ENCODE measurements around the gene RAP2A.
A peak's percentile ranks its signal among the peaks of the same experiment; 100 is the strongest.

The RAP2A gene

GRCh38 chr13:97433727-97434396 lies at the start of gene RAP2A:
RAP2A (plus strand) TSS chr13:97434169; CDS start chr13:97434471, 302 bp downstream.
- peak within 1 kb of the TSS; percentile 91 for H3K9ac ChIP-seq (ENCODE audit: low read length)
- H3K9me3 ChIP-seq (ENCODE audit: control insufficient read depth, insufficient read depth, low read depth, low read length): no peaks in the 10 kb centered on the region
- peaks cover 4% of the 10 kb centered on the region; the same call in 1 of the 2 replicates for H3K4me1 ChIP-seq (ENCODE audit: control insufficient read depth, insufficient read depth, low read length)
- no peaks in the 10 kb centered on the region for H3K27me3 ChIP-seq (ENCODE audit: control insufficient read depth, insufficient read depth, low read length)
- H3K27ac ChIP-seq (ENCODE audit: low read depth, low read length): no peak within 1 kb of the TSS; the same call in 1 of the 2 replicates
- H3K36me3 ChIP-seq (ENCODE audit: control insufficient read depth, insufficient read depth, low read length): peaks cover 14% of the 10 kb centered on the region
- peak within 1 kb of the TSS; percentile 99 for H3K4me3 ChIP-seq (ENCODE audit: low read depth, low read length)

GRCh38 chr13:97384371-97384770 lies 49.6 kb upstream of the RAP2A start:
- H3K4me3 ChIP-seq (ENCODE audit: low read depth, low read length): no peak overlapping the region
- no peak overlapping the region for H3K27ac ChIP-seq (ENCODE audit: low read depth, low read length)

GRCh38 chr13:97385146-97385545 lies 48.8 kb upstream of the RAP2A start:
- H3K9ac ChIP-seq (ENCODE audit: low read length): no peak overlapping the region
- H3K27me3 ChIP-seq (ENCODE audit: control insufficient read depth, insufficient read depth, low read length): no peaks in the 10 kb centered on the region
- no peak overlapping the region for H3K4me3 ChIP-seq (ENCODE audit: low read depth, low read length)
- H3K36me3 ChIP-seq (ENCODE audit: control insufficient read depth, insufficient read depth, low read length): no peaks in the 10 kb centered on the region
- H3K4me1 ChIP-seq (ENCODE audit: control insufficient read depth, insufficient read depth, low read length): no peaks in the 10 kb centered on the region
- H3K27ac ChIP-seq (ENCODE audit: low read depth, low read length): no peak overlapping the region
- H3K9me3 ChIP-seq (ENCODE audit: control insufficient read depth, insufficient read depth, low read depth, low read length): no peaks in the 10 kb centered on the region

More at GRCh38 chr13:97384371-97384770, 49.6 kb upstream of the RAP2A start:
- H3K9me3 ChIP-seq (ENCODE audit: control insufficient read depth, insufficient read depth, low read depth, low read length): no peaks in the 10 kb centered on the region
- H3K36me3 ChIP-seq (ENCODE audit: control insufficient read depth, insufficient read depth, low read length): no peaks in the 10 kb centered on the region
- H3K4me1 ChIP-seq (ENCODE audit: control insufficient read depth, insufficient read depth, low read length): no peaks in the 10 kb centered on the region
- H3K27me3 ChIP-seq (ENCODE audit: control insufficient read depth, insufficient read depth, low read length): no peaks in the 10 kb centered on the region
- H3K9ac ChIP-seq (ENCODE audit: low read length): no peak overlapping the region

GRCh38 chr13:97385854-97386253 lies 48.1 kb upstream of the RAP2A start:
- H3K4me3 ChIP-seq (ENCODE audit: low read depth, low read length): no peak overlapping the region
- no peaks in the 10 kb centered on the region for H3K9me3 ChIP-seq (ENCODE audit: control insufficient read depth, insufficient read depth, low read depth, low read length)
- no peaks in the 10 kb centered on the region for H3K36me3 ChIP-seq (ENCODE audit: control insufficient read depth, insufficient read depth, low read length)
- no peaks in the 10 kb centered on the region for H3K27me3 ChIP-seq (ENCODE audit: control insufficient read depth, insufficient read depth, low read length)
- H3K9ac ChIP-seq (ENCODE audit: low read length): no peak overlapping the region
- H3K4me1 ChIP-seq (ENCODE audit: control insufficient read depth, insufficient read depth, low read length): no peaks in the 10 kb centered on the region
- no peak overlapping the region for H3K27ac ChIP-seq (ENCODE audit: low read depth, low read length)

- H3K9me3 ChIP-seq (ENCODE audit: control insufficient read depth, insufficient read depth, low read depth, low read length): no peaks in the 10 kb centered on the region
- H3K4me1 ChIP-seq (ENCODE audit: control insufficient read depth, insufficient read depth, low read length): no peaks in the 10 kb centered on the region
- no peaks in the 10 kb centered on the region for H3K36me3 ChIP-seq (ENCODE audit: control insufficient read depth, insufficient read depth, low read length)
- H3K27ac ChIP-seq (ENCODE audit: low read depth, low read length): no peak overlapping the region
- no peak overlapping the region for H3K9ac ChIP-seq (ENCODE audit: low read length)
- H3K27me3 ChIP-seq (ENCODE audit: control insufficient read depth, insufficient read depth, low read length): no peaks in the 10 kb centered on the region
- no peak overlapping the region for H3K4me3 ChIP-seq (ENCODE audit: low read depth, low read length)
These were observed 47.0 kb upstream of the RAP2A start for GRCh38 chr13:97386801-97387484.

GRCh38 chr13:97387485-97387839 lies 46.5 kb upstream of the RAP2A start:
- H3K9me3 ChIP-seq (ENCODE audit: control insufficient read depth, insufficient read depth, low read depth, low read length): no peaks in the 10 kb centered on the region
- H3K27ac ChIP-seq (ENCODE audit: low read depth, low read length): no peak overlapping the region
- H3K9ac ChIP-seq (ENCODE audit: low read length): no peak overlapping the region
- no peaks in the 10 kb centered on the region for H3K36me3 ChIP-seq (ENCODE audit: control insufficient read depth, insufficient read depth, low read length)
- no peaks in the 10 kb centered on the region for H3K27me3 ChIP-seq (ENCODE audit: control insufficient read depth, insufficient read depth, low read length)
- H3K4me3 ChIP-seq (ENCODE audit: low read depth, low read length): no peak overlapping the region
- H3K4me1 ChIP-seq (ENCODE audit: control insufficient read depth, insufficient read depth, low read length): no peaks in the 10 kb centered on the region

GRCh38 chr13:97387890-97388289 lies 46.1 kb upstream of the RAP2A start:
- Histone ChIP-seq H3K4me1 (ENCODE audit: control insufficient read depth, insufficient read depth, low read length) (no peaks in the 10 kb centered on the region), H3K27ac (ENCODE audit: low read depth, low read length) (no peak overlapping the region), H3K9me3 (ENCODE audit: control insufficient read depth, insufficient read depth, low read depth, low read length) (no peaks in the 10 kb centered on the region), H3K27me3 (ENCODE audit: control insufficient read depth, insufficient read depth, low read length) (no peaks in the 10 kb centered on the region), H3K36me3 (ENCODE audit: control insufficient read depth, insufficient read depth, low read length) (no peaks in the 10 kb centered on the region), H3K9ac (ENCODE audit: low read length) (no peak overlapping the region), H3K4me3 (ENCODE audit: low read depth, low read length) (no peak overlapping the region)

GRCh38 chr13:97388373-97388772 lies 45.6 kb upstream of the RAP2A start:
- no peaks in the 10 kb centered on the region for H3K9me3 ChIP-seq (ENCODE audit: control insufficient read depth, insufficient read depth, low read depth, low read length)
- H3K27ac ChIP-seq (ENCODE audit: low read depth, low read length): no peak overlapping the region
- no peaks in the 10 kb centered on the region for H3K4me1 ChIP-seq (ENCODE audit: control insufficient read depth, insufficient read depth, low read length)

GRCh38 chr13:97390941-97391600 lies 42.9 kb upstream of the RAP2A start:
- Histone ChIP-seq H3K9me3 (ENCODE audit: control insufficient read depth, insufficient read depth, low read depth, low read length) (no peaks in the 10 kb centered on the region), H3K27me3 (ENCODE audit: control insufficient read depth, insufficient read depth, low read length) (no peaks in the 10 kb centered on the region), H3K4me1 (ENCODE audit: control insufficient read depth, insufficient read depth, low read length) (no peaks in the 10 kb centered on the region), H3K27ac (ENCODE audit: low read depth, low read length) (no peak overlapping the region), H3K36me3 (ENCODE audit: control insufficient read depth, insufficient read depth, low read length) (no peaks in the 10 kb centered on the region), H3K4me3 (ENCODE audit: low read depth, low read length) (no peak overlapping the region), H3K9ac (ENCODE audit: low read length) (no peak overlapping the region)

More at GRCh38 chr13:97388373-97388772, 45.6 kb upstream of the RAP2A start:
- Histone ChIP-seq H3K27me3 (ENCODE audit: control insufficient read depth, insufficient read depth, low read length) (no peaks in the 10 kb centered on the region), H3K9ac (ENCODE audit: low read length) (no peak overlapping the region), H3K4me3 (ENCODE audit: low read depth, low read length) (no peak overlapping the region), H3K36me3 (ENCODE audit: control insufficient read depth, insufficient read depth, low read length) (no peaks in the 10 kb centered on the region)

GRCh38 chr13:97392020-97392419 lies 41.9 kb upstream of the RAP2A start:
- Histone ChIP-seq H3K27ac (ENCODE audit: low read depth, low read length) (no peak overlapping the region), H3K9ac (ENCODE audit: low read length) (no peak overlapping the region), H3K27me3 (ENCODE audit: control insufficient read depth, insufficient read depth, low read length) (no peaks in the 10 kb centered on the region), H3K36me3 (ENCODE audit: control insufficient read depth, insufficient read depth, low read length) (no peaks in the 10 kb centered on the region), H3K4me3 (ENCODE audit: low read depth, low read length) (no peak overlapping the region), H3K9me3 (ENCODE audit: control insufficient read depth, insufficient read depth, low read depth, low read length) (no peaks in the 10 kb centered on the region), H3K4me1 (ENCODE audit: control insufficient read depth, insufficient read depth, low read length) (no peaks in the 10 kb centered on the region)

- Histone ChIP-seq H3K4me3 (ENCODE audit: low read depth, low read length) (no peak overlapping the region), H3K36me3 (ENCODE audit: control insufficient read depth, insufficient read depth, low read length) (no peaks in the 10 kb centered on the region), H3K27me3 (ENCODE audit: control insufficient read depth, insufficient read depth, low read length) (no peaks in the 10 kb centered on the region), H3K4me1 (ENCODE audit: control insufficient read depth, insufficient read depth, low read length) (no peaks in the 10 kb centered on the region), H3K9me3 (ENCODE audit: control insufficient read depth, insufficient read depth, low read depth, low read length) (no peaks in the 10 kb centered on the region), H3K9ac (ENCODE audit: low read length) (no peak overlapping the region), H3K27ac (ENCODE audit: low read depth, low read length) (no peak overlapping the region)
These were observed 39.4 kb upstream of the RAP2A start for GRCh38 chr13:97394542-97394941.

All from HUES6 (cell line).